ENCODE data around the gene RECQL5.
"Not testable (repeated sequence)": the region's sequence is repeated elsewhere in the genome, so short reads cannot be mapped to it uniquely, and the experiment has no call there.

Gene RECQL5

DNA sequence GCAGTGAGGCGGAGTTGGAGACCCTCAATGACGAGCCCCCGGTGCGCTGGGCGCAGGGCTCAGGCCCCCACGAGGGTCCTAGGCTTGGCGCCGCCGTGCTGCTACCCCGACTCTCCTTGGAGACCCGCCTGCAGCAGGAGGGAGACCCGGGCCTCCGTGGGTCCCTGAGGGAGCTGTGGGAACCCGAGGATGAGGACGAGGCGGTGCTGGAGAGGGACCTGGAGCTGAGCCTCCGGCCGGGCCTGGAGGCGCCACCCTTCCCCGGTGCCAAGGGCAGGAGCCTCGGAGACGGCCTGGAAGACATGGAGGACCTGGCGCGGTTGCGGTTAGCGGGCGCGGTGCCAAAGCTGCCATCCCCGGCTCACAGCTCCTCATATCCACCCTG, 77.0 kb downstream of the RECQL5 start:
- DNase-seq, result no peak

DNA sequence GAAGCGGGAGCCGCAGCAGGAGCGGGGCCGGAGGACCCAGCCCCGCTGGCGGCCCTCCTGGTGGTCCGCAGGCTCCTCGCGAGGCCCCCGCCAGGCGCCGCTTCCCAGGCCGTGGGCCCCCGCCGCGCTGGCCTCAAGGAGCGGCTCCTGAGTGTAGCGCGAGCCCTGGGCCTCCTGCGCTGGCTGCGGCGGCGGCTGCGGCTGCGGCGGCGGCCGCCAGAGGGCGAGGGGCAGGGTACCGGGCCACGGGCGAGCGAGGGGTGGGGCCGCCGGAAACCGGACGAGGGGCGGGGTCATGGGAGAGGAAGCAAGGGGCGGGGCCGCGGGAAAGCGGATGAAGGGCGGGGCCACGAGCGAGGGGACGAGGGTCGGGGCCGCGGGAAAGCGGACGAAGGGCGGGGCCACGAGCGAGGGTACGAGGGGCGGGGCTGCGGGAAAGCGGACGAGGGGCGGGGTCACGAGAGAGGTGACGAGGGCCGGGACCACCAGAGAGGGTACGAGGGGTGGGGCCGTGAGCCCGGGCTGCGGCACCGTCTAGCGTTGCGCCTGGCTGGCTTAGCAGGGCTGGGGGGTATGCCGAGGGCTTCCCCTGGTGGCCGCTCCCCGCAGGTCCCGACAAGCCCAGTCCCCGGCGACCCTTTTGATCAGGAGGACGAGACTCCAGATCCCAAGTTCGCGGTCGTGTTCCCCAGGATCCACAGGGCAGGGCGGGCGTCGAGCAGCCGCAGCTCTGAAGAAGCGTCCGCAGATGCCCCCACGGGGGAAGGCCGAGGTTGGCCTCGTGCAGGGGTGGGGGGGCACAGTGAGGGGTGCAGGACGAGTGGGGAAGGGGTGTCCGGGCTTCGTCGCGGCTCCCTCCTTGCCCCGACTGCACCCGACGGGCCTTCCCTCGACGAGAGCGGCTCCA, 77.7 kb downstream of the RECQL5 start:
- DNase-seq, result peak; percentile 98

DNA sequence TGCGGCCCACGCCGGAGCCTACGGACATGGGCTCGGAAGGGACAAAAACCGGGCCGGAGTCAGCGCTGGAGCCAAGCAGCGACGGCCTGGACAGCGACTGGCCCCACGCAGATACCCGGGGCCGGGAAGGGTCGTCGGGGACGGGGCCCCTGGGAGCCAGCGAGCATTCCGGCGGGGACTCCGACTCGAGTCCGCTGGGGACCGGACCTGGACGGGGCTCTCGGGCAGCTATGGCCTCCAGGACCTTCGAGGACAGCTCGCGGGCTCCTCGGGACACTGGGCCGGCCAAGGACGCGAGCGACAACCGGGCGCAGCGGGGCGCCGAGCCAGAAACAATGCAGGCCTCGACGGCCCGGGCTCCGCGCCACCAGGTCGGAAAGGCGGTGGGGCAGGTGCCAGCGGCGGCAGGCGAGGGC, 78.3 kb downstream of the RECQL5 start:
- DNase-seq, result peak; percentile 20

DNA sequence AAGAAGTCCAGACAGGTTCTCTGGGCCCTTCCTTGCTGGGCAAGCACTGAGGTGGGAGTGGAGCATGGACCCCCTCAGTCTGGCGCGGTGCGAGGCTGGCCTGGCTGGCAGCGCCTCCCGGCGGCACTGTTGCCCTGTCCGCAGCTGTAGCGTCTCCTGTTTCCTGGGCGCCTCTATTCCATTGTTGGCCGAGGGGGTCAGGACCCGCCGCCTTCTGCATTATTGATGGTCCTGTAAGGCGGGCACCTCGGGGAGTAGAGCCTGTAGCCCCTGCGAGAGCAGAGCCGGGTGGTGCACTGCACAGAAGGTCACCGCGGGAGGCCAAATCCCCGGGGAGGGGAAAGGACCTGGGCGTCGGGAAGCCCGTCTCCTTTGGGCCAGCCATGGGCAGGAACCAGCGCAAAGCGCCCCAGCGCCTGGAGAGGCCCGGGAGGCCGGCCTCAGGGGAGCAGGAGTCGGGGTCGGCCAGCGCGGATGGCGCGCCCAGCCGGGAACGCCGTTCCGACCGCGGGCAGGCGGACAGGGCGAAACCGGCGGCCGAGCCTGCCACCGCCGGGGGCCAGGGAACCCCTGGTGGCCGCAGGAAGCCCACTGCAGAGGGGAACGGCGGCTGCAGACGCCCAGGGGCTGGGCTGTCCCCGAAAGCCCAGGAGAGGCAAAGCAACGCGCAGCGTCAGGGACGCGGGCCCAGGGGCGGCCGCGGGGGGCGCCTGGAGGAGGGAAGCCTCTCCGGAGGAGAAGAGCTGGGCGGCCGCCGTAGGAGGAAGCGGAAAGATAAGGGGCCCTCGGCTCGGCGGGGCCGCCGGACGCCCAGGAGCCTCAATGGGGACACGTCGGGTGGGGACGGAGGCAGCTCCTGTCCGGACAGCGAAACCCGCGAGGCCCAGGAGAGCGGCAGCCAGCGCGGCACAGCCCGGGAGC, 79.0 kb downstream of the RECQL5 start, which contains the start of gene MYO15B:
TSS of gene MYO15B (plus strand) at position 126 of the 921 bp plus-strand sequence. CDS start at position 384, 258 bp downstream.
- peak; percentile 71 for DNase-seq

GRCh38 chr17:75584849-75585175, 82.1 kb downstream of the RECQL5 start:
- no peak for DNase-seq

- DNase-seq, result not testable (repeated sequence)
Observed at GRCh38 chr17:75583197-75583596, 83.8 kb downstream of the RECQL5 start.

- peak; percentile 49 for DNase-seq
Observed at GRCh38 chr17:75581121-75581725, 85.7 kb downstream of the RECQL5 start.
